Measurements from ENCODE around the gene INTS1.
"Not testable (repeated sequence)": the region's sequence is repeated elsewhere in the genome, so short reads cannot be mapped to it uniquely, and the experiment has no call there.

Gene INTS1

GRCh38 chr7:1529383-1530116 lies 25.4 kb upstream of the INTS1 start:
- peak; percentile 23 for DNase-seq

GRCh38 chr7:1526271-1526754 lies 22.1 kb upstream of the INTS1 start:
- DNase-seq: no peak

GRCh38 chr7:1525409-1525808 lies 21.2 kb upstream of the INTS1 start:
- no peak for DNase-seq

- DNase-seq: no peak
Measured at GRCh38 chr7:1523844-1524243, 19.7 kb upstream of the INTS1 start.

GRCh38 chr7:1523208-1523607 lies 19.0 kb upstream of the INTS1 start:
- no peak for DNase-seq

- no peak for DNase-seq
Measured at GRCh38 chr7:1521456-1521855, 17.3 kb upstream of the INTS1 start.

- no peak for DNase-seq
Measured at GRCh38 chr7:1520539-1521234, 16.5 kb upstream of the INTS1 start.

- DNase-seq: not testable (repeated sequence)
Measured at GRCh38 chr7:1519322-1519922, 15.2 kb upstream of the INTS1 start.

- DNase-seq: no peak
Measured at GRCh38 chr7:1516586-1517251, 12.5 kb upstream of the INTS1 start.

- not testable (repeated sequence) for DNase-seq
Measured at GRCh38 chr7:1515509-1515967, 11.3 kb upstream of the INTS1 start.

- DNase-seq: no peak
Measured at GRCh38 chr7:1514995-1515401, 10.8 kb upstream of the INTS1 start.

GRCh38 chr7:1514407-1514806 lies 10.2 kb upstream of the INTS1 start:
- no peak for DNase-seq

- peak; percentile 40 for DNase-seq
Measured at GRCh38 chr7:1513657-1514095, 9.5 kb upstream of the INTS1 start.

- peak; percentile 62 for DNase-seq
Measured at GRCh38 chr7:1512781-1513656, 8.8 kb upstream of the INTS1 start.

- DNase-seq: no peak
Measured at GRCh38 chr7:1511444-1512422, 7.5 kb upstream of the INTS1 start.

GRCh38 chr7:1510780-1511154 lies 6.6 kb upstream of the INTS1 start:
- no peak for DNase-seq

GRCh38 chr7:1509226-1509625 lies 5.0 kb upstream of the INTS1 start:
- DNase-seq: no peak

GRCh38 chr7:1508277-1508758 lies 4.1 kb upstream of the INTS1 start:
- no peak for DNase-seq

- no peak for DNase-seq
Measured at GRCh38 chr7:1505731-1506550, 1.8 kb upstream of the INTS1 start.

GRCh38 chr7:1503390-1503789 lies 799 bp downstream of the INTS1 start:
- no peak for DNase-seq

All from right hindlimb (tissue), 1 donor.